ENCODE results near the gene PLOD2. TPM values are rescaled to one million over a fixed set of nuclear protein-coding genes. Genes with fewer than 3 reads are reported as not detected.

PLOD2 gene
- total and polyA plus RNA-seq, 9 donors, result 29.6 to 65.4 (median 40.6) TPM

DNA sequence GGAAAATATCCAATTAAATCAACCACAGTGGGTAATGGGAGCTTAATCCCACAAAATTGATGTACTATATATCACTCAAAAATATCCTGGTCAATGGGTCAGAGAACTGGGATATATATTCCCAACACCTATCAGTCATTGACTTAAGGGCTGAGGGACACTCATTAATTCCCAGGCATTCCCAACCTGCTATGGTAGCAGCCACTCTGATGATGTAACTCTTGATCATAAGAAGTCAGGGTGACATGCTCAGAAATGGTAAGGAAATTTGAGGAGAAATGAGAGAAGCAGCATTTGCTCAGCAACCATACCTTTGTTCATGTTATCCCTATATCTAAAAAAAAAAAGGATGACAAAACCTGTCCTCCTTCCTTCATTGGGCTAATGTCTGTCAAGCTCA is 3.1 kb upstream of the PLOD2 start:
- TF ChIP-seq POLR2A (IDR thresholded peaks at IDR 0.05) (no peak), EP300 (IDR thresholded peaks at IDR 0.05) (no peak)
- TF ChIP-seq, protein P1, sequence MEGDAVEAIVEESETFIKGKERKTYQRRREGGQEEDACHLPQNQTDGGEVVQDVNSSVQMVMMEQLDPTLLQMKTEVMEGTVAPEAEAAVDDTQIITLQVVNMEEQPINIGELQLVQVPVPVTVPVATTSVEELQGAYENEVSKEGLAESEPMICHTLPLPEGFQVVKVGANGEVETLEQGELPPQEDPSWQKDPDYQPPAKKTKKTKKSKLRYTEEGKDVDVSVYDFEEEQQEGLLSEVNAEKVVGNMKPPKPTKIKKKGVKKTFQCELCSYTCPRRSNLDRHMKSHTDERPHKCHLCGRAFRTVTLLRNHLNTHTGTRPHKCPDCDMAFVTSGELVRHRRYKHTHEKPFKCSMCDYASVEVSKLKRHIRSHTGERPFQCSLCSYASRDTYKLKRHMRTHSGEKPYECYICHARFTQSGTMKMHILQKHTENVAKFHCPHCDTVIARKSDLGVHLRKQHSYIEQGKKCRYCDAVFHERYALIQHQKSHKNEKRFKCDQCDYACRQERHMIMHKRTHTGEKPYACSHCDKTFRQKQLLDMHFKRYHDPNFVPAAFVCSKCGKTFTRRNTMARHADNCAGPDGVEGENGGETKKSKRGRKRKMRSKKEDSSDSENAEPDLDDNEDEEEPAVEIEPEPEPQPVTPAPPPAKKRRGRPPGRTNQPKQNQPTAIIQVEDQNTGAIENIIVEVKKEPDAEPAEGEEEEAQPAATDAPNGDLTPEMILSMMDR (IDR thresholded peaks at IDR 0.05), result no peak
- H3K4me1 ChIP-seq (ENCODE audit: insufficient read depth), result peaks cover 5% of the 10 kb centered on the region
- DNase-seq, result no peak
- no peaks in the 10 kb centered on the region for H3K36me3 ChIP-seq
- H3K9me3 ChIP-seq, result no peaks in the 10 kb centered on the region
- intact Hi-C loops (cut with DNase I), result no loop called here
- H3K4me3 ChIP-seq, result no peak overlapping the region
- no peaks in the 10 kb centered on the region for H3K27me3 ChIP-seq
- H3K27ac ChIP-seq, result no peak overlapping the region

GRCh38 chr3:146163584-146163983 is 2.6 kb upstream of the PLOD2 start:
- Histone ChIP-seq H3K27me3 (no peaks in the 10 kb centered on the region), H3K4me3 (no peak overlapping the region), H3K36me3 (no peaks in the 10 kb centered on the region), H3K27ac (no peak overlapping the region), H3K9me3 (no peaks in the 10 kb centered on the region), H3K4me1 (ENCODE audit: insufficient read depth) (peaks cover 5% of the 10 kb centered on the region)
- DNase-seq, result no peak
- WGBS, 3 donors, result 83 to 93% (median 86%) methylated on average over 2 of the region's 2 CpGs
- intact Hi-C loops (cut with DNase I), result no loop called here
- no peak for TF ChIP-seq EP300 (IDR thresholded peaks at IDR 0.05)
- TF ChIP-seq, protein P1 (IDR thresholded peaks at IDR 0.05), result peak in 1 of 3 donors; percentile 39

DNA sequence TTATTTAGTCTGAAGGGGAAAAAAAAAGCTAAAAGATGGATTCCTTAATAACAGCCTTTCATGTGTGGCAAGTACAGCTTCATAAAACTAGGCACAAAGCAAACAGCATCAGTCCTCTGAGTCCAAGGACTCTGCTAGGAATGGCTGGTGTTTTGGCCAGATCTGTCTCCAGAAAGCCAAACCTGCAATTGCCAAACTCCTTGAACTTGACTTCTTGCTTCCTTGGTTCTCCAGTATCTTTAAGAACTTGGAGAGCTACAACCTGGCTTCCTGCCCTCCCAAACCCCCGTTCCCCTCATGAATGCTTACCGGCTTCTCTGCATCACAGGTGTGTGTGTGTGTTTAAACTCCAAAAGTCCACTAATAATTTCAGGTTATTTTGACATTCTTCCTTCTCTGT is 1.6 kb upstream of the PLOD2 start:
- intact Hi-C loops (cut with DNase I), result no loop called here
- Histone ChIP-seq H3K36me3 (no peaks in the 10 kb centered on the region), H3K27ac (peak overlapping the region in 1 of 2 donors; percentile 98), H3K9me3 (no peaks in the 10 kb centered on the region), H3K4me3 (no peak overlapping the region), H3K27me3 (no peaks in the 10 kb centered on the region), H3K4me1 (ENCODE audit: insufficient read depth) (peaks cover 5% of the 10 kb centered on the region)
- WGBS, 3 donors, result 12 to 26% (median 22%) methylated on average over 2 of the region's 2 CpGs
- peak in 2 of 5 donors; percentile 33 to 48 for DNase-seq
- TF ChIP-seq POLR2A (IDR thresholded peaks at IDR 0.05), result no peak
- TF ChIP-seq, protein P1 (IDR thresholded peaks at IDR 0.05), result no peak
- no peak for TF ChIP-seq EP300 (IDR thresholded peaks at IDR 0.05)

- peak overlapping the region; percentile 83 for H3K4me3 ChIP-seq
- H3K36me3 ChIP-seq, result no peaks in the 10 kb centered on the region
- peak; percentile 54 to 66 (median 63) for DNase-seq
- H3K9me3 ChIP-seq, result no peaks in the 10 kb centered on the region
- peaks cover 3% of the 10 kb centered on the region for H3K4me1 ChIP-seq (ENCODE audit: insufficient read depth)
- TF ChIP-seq POLR2A (IDR thresholded peaks at IDR 0.05) (no peak), EP300 (IDR thresholded peaks at IDR 0.05) (no peak)
- TF ChIP-seq, protein P1 (IDR thresholded peaks at IDR 0.05), result no peak
- peak overlapping the region; percentile 89 to 98 for H3K27ac ChIP-seq
- intact Hi-C loops (cut with DNase I), result no loop called here
- WGBS, 3 donors, result 0 to 2% (median 0%) methylated on average over 15 of the region's 15 CpGs
- H3K27me3 ChIP-seq, result no peaks in the 10 kb centered on the region
Measured at GRCh38 chr3:146161663-146162002, 649 bp upstream of the PLOD2 start.
